ENCODE data around the gene MFAP3.
"Not testable (repeated sequence)": the region's sequence is repeated elsewhere in the genome, so short reads cannot be mapped to it uniquely, and the experiment has no call there.

MFAP3 gene

DNA sequence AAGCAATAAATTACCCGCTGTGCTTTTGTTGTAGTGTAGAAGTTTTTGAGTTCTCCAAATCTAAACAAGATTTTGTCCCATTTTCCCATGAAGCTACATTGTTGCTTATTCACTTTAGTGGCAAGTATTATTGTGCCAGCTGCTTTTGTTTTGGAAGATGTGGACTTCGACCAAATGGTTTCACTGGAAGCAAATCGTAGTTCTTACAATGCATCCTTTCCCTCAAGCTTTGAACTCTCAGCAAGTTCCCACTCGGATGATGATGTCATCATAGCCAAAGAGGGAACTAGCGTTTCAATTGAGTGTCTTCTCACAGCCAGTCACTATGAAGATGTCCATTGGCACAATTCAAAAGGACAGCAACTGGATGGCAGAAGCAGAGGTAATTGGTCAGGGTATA lies 10.9 kb downstream of the MFAP3 start:
- no peak overlapping the region for H3K4me3 ChIP-seq (ENCODE audit: low read depth, low read length)

DNA sequence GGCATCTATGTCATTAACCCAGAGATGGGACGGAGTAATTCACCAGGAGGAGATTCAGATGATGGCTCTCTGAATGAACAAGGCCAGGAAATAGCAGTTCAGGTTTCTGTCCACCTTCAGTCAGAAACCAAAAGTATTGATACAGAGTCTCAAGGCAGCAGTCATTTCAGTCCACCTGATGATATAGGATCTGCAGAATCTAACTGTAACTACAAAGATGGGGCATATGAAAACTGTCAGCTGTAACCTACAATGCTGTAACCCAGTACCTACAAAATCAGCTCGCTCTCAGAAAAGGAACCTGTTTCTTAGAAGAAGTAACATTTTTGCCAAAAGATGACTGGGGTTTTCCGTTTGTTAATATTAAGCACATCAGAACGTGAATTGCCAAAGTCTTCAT lies 14.7 kb downstream of the MFAP3 start:
- H3K4me3 ChIP-seq (ENCODE audit: low read depth, low read length): no peak overlapping the region

DNA sequence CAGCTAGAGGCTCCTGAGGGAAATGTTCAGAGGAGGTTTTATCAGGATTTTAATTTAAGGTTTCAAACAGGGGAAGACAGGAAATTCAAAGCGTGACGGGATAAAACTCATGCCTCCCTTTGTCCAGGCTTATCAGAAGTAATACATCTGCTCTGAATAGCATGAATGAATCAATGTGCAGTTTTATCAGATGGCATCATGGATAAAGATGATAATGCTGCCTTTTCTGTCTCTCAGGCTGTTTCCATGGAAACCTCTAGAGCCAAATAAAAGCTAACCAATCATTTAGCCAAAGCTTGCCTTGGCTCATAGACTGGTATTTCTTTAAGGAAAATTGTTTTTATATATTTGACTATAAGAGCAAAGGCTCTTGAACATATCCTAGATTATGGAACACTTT lies 16.4 kb downstream of the MFAP3 start:
- no peak overlapping the region for H3K4me3 ChIP-seq (ENCODE audit: low read depth, low read length)

DNA sequence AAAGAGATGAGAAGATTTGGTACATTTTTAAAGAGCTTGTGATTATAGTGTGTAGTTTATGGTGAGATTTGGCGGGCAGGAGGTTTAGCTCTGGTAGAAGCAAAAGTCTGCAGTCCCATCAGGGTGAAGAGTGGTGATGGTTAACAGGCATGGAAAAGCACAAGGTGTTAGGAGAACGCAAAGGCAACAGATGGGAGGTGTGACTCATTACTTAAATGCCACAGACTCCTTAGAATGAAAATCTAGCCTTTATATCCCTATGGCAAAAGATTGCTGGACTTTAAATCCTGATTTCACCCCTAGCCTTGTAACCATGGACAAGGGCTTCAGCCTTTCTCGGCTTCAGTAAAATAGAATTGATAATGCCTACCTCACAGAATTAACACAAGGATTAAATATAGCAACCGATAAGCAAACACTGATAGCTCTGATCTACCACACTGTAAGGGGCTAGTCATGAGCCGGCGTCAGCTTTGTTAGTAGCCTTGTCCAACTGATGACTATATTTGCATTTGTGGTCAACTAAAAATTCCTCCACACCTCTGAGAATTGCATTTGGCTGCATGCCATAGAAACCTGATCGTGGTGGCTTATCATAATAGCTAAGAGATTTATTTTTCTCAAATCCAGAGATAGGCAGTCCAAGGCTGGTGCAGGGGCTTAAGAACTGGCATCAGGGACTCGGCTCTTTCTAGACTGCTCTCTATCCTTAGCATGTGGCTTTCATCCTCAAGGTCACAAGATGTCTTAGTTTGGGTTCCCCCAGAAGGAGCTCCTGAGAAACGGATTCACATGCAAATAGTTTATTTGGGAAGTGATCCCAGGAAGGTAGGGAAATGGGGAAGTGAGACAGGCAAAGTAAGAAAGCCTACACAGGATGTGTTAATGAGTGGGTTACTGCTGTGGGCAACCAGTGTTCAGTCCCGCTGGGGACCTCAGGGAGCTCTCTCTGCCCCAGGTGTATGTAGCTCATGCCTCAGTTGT lies 19.6 kb downstream of the MFAP3 start:
- no peak overlapping the region for H3K4me3 ChIP-seq (ENCODE audit: low read depth, low read length)

DNA sequence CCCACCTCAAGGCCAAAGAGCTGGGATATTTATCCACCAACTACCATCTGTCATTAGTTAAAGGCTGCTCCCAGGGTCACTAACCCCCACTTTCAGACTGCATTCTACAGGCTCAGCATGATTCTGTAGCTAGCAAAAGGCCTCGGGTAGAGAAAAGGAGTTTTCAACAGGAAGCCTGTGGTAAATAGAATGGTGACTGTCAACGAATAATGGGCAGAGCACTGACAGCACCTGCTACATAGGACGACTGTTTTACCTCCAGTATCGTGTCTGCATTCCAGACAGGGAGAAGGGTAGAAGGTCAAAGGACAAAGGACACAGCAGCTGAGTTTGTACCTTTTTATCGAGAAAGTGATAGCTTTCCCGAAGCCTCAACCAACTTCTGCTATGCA lies 20.3 kb downstream of the MFAP3 start:
- H3K4me3 ChIP-seq (ENCODE audit: low read depth, low read length): no peak overlapping the region

DNA sequence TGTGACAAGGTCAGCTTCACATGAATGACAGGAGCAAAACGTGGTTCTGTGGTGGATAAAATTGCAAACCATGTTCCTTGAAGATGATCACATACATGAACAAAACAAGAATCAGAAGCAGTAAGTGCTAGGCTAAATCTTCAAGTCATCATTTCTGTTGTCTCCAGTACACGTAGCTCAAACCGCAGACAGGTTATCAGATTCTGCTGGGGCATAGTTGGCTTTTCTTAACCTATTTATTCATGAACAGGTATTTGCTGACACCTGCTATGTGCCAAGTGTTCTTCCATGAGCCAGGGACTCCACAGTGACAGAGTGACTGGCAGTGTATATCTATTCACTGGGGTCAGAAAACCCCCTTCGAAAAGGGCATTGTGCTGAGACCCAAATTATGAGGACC lies 20.8 kb downstream of the MFAP3 start:
- no peak overlapping the region for H3K4me3 ChIP-seq (ENCODE audit: low read depth, low read length)

DNA sequence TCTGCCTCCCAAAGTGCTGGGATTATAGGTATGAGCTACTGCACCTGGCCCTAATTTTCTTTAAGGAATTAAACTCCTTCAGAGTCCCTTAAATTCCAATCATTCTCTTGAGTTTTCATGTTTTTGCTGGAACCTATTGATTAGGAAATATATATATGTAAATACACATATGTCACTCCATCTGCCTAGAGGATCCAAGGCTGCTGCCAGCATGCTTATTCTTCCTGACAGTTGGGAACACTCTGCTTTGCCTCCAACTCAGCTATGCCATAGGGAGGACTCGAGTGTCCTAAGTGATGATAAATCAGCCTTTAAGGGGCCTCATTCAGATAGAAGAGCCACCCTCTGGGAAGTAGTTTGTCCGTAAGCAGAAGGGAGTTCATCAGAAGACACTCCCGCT lies 21.8 kb downstream of the MFAP3 start:
- H3K4me3 ChIP-seq (ENCODE audit: low read depth, low read length): no peak overlapping the region

DNA sequence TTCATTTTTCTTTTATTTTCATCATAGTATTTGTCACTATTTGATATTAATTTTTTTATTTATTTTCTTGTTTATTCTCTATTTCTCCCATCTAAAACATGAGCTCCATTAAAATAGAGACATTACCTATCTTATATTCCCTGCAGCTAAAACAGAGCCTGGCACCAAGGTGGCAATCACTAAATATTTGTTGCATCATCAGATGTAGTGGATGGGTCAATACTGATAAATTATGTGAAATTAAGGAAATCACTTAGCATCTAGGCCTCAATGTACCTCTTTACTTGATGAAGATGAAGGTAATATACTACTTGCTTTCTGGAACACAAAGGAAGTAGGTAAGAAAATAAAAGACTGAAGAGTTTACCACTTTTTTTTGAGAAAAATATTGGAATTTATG lies 24.6 kb downstream of the MFAP3 start:
- no peak overlapping the region for H3K4me3 ChIP-seq (ENCODE audit: low read depth, low read length)

DNA sequence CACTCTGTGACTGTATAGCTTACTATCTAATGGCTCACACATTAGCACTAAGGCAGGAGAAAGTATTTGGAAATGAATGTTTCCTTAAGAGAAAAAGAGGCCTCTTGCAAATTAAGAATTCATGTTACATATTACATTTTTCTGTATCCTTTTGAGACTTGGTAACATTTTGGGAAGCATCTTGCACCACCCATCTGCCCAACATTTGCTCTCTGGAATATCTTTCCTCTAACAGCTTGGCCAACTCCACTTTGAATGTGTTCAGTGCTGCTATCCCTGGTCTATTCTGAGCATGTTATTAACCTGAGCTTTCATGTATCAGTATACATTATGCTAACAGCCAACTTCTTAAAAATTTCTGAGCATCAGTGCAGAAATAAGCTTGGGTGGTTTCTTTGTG lies 27.2 kb downstream of the MFAP3 start:
- H3K4me3 ChIP-seq (ENCODE audit: low read depth, low read length): no peak overlapping the region

DNA sequence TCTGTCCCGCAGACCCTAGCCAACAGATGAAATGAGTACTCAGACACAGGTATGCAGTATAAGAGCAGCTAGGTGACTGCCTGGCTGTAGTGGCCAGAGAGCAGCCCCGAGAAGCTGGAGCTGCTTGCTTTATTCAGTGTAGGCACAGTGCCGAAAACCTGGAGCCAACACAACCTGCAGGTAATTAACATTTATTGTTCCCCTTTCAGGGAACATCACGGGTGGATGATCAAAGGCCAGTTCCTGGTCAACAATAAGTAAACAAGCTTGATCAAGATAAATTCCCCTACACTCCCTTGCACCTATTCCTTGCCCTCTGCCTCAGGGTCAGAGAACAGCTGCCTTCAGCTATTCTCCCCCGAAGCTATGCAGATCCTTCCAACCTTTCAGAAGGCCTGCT lies 31.1 kb downstream of the MFAP3 start:
- not testable (repeated sequence) for H3K4me3 ChIP-seq (ENCODE audit: low read depth, low read length)

DNA sequence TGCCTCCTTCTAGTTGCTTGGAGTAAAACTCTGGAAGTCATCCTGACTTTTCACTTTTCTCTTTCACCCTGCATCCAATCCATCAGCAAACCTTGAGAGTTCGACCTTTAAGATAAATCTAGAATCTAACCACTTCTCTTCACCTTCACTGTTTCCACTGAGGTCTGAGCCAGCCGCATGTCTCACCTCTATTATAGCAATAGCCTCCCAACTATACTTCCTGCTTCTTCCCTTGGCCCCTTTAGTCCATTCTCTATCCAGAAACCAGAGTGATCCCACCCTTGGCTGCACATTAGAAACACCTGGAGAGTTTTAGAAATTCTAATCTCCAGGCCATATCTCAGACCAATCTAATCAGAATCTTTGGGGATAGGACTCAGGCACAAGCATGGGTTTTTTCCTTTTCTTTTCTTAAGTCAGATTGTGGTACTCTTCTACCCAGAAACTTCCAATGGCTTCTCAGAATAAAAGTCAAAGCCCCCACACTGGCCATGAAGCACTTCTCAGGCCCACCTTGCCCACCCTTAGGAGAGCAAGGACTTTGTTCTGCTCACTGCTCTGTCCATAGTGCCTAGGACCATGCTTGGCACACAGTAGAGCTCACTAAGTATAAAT lies 33.1 kb downstream of the MFAP3 start:
- no peak overlapping the region for H3K4me3 ChIP-seq (ENCODE audit: low read depth, low read length)

DNA sequence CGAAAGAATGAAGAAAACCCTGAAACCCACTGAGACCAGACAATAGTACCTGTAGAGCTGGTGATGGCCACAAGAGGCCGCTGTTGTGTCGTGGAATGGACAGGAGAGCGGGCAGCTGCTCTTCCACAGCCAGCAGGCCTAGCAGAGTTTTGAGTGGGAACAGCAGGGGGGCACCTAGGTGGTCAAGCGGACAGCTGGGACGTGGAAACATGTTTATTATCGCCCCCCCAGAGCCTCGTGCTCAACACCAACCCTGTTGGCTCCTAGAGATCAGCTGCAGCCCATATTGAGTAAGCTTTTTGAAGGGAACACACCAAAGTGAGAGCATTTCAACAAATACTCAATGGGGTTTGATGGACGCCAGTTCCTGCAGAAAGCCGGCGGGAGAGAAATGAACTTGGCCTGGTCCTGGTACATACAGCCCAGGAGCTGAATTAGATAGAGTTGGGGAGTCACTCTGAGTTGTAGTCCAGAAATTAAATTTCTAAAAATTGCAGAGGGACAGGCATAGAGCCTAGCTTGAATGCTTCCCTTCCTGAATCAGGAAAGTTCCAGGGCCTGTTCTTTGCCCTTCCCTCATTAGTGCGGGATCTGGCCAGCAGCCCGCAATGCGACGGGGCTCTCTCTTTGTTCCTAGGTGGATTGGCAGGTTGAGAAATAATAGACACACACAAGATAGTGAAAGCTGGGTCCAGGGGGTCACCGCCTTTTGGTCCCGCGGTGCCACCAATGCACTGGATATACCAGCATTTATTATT lies 33.8 kb downstream of the MFAP3 start:
- H3K4me3 ChIP-seq (ENCODE audit: low read depth, low read length): no peak overlapping the region

DNA sequence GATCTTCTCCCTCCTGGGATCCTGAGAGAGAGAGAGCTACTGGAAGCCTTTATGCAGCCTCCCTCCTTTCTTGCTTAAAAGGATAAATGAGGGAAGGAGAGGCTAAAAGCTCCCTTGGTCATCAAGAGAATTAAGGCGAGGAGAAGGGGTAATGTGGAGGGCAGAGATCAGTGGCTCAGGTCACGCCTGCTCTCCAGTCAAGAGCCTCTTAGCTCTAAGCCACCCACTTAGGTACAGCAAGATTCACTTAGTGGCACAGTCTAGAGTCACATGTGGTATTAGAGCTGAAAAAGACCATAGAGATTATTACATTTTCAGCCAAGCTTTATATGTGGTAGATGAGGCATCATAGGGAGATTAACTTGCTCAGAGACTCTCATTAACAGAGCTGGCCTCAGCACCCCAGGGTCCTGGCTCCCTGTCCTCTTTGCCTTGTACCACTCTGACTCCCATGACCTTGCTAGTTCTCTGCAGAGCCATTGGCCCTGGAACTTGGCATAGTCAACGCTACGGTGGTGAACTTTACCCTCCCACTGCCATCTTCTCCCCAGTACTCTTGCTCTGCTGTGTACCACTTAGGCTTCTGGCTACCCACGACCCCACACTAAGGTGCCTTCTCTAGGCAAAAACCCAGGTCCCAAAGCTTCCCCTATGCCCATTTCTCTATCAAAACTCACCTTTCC lies 37.6 kb downstream of the MFAP3 start:
- no peak overlapping the region for H3K4me3 ChIP-seq (ENCODE audit: low read depth, low read length)

DNA sequence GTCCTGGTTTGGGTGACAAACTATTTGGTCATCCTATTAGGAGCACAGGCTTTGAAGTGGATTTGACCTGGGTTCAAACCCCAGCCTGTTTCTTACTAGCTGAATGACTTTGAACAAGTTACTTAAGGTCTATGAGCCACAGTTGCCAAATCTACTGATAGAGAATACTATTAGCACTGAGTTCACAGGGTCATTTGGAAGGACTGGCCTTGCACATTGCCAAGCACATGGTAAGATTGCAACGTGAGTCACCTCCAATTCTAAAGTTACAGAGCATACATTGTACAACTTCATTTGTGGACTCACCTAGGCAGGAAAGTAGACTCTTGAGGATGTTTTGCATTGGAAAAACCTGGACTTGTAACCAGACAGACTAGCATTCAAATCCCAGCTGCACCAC lies 38.9 kb downstream of the MFAP3 start:
- H3K4me3 ChIP-seq (ENCODE audit: low read depth, low read length): no peak overlapping the region

DNA sequence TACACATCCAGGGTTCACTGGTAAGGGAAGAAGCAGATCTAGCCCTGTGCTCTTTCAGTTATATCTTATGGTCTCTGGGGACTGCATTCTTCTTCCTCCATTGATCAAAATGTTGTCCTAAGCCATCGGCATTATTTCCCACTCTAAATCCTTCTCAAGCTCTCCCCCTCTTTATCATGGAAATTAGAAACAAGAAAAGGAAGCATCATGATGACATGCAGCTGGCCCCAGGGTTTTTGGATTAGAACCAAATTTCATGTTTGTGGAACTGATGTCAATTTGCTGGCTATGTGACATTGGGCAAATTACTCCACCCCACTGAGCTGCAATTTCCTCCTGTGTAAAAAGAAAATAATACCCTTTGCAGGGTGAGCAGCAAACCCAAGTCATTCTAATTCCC lies 39.5 kb downstream of the MFAP3 start:
- no peak overlapping the region for H3K4me3 ChIP-seq (ENCODE audit: low read depth, low read length)

DNA sequence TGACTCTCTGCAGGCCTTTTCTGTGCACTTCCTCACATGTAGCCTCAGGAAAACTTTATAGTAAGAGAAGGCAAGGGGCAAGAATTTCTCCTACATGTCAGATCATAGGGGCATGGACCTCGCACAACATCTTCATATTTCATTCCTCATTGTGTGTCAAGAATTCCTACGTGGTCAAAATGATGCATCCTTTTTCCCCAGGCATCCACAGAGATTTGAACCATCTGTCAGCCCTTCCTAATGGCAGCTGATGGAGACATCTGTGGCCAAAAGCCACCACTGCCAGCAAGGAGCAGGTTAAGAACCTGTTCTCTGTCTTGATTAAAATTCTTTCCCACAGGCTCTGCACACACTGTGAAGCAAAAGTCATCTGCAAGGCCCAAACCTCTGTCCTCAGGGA lies 42.5 kb downstream of the MFAP3 start:
- H3K4me3 ChIP-seq (ENCODE audit: low read depth, low read length): no peak overlapping the region

DNA sequence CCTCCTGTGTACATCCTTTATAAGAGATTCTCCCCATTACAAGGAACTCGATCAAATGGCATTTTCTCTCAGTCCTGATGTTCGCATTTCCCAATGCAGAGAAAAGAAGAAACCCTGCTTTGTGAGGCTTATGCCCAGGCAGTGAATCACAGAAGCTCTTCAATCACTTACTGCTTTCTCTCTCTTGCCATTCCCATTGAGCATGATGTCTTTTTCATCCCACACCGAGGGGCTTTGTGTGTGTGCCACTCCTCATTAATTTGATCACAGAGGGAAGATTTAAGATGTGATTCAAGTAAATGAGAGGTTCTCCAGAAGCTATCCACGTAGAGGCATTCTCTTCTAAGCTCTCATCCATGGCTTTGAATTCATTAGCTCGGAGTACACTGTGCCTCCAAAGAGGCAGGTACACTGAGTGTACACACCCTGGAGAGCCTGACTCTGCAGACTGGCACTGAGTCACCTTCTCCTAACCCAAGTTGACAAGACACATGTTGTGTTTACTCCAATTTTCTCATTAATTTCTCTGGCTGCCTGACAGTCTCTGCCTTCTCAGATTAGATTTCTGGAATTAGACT lies 45.4 kb downstream of the MFAP3 start:
- H3K4me3 ChIP-seq (ENCODE audit: low read depth, low read length): no peak overlapping the region

DNA sequence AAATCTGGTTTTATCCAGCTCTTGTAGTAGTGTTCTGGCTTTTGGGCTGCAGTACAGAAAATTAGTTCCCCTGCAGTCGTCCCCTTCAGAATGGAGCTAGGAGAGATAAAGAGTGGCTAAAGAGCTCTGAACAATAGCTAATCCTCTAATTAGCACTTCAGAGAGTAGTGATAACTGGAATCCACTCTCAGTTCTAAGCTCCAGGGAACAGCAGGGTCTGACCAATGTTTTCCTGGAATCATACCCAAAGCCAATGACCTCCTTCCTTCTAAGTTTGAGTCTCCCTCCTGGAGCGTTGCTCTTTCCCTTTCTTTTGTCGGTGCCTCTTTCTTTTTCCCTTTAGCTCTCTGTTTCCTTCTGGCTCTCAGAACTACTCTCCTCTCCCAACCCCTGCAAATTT lies 47.4 kb downstream of the MFAP3 start:
- H3K4me3 ChIP-seq (ENCODE audit: low read depth, low read length): no peak overlapping the region

DNA sequence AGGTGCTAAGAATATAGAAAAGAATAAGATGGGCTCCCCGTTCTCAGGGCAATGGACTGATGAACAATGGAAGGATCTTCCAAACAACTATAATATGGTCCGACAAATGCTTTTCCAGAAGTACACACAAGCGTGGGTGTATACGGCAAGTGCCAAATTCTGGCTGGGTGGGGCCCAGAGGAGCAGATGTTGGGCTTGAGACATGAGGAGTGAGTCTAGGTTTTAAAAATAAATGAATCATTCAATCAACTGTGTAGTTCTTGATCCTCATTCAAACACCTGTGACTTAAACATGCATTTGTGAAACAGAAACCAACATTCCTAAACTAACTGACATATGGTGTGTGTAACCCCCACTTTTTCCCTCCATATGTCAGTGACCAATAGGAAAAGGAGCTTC lies 47.9 kb downstream of the MFAP3 start:
- no peak overlapping the region for H3K4me3 ChIP-seq (ENCODE audit: low read depth, low read length)

DNA sequence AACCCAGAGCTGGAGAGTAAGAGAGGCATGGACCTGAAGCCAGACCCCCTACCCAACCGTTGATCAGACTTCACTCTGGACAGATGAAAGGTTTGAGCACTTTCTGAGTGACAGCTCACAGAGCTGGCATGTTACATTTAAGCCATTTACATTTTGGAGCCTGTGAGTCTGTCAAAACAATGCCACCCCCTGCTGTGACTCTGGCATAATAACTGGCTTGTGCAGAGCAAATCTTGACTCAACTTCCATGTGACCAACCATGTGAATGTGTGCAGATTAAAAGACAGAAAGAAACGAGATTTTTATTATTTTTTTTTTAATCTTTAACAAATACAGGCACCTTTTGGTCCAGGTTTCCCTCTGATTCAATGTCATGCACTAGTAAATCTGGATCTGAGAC lies 48.5 kb downstream of the MFAP3 start:
- H3K4me3 ChIP-seq (ENCODE audit: low read depth, low read length): no peak overlapping the region

DNA sequence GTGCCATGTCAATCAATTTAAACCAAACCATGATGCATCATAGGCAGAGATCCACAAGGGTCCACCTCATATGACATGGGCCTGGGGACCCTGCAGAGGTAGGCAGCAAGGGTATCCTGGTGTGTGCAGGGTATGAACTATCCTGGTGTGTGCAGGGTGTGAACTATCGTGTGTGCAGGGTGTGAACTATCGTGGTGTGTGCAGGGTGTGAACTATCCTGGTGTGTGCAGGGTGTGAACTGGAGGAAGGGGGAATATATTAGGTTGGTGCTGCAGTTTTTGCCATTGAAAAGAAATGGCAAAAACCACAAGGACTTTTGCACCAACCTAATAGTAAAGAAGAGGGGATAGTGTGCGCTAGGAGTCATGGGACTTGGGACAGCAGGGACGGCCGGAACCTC lies 50.0 kb downstream of the MFAP3 start:
- H3K4me3 ChIP-seq (ENCODE audit: low read depth, low read length): no peak overlapping the region
